Measurements from ENCODE around the gene DISP3.

DNA sequence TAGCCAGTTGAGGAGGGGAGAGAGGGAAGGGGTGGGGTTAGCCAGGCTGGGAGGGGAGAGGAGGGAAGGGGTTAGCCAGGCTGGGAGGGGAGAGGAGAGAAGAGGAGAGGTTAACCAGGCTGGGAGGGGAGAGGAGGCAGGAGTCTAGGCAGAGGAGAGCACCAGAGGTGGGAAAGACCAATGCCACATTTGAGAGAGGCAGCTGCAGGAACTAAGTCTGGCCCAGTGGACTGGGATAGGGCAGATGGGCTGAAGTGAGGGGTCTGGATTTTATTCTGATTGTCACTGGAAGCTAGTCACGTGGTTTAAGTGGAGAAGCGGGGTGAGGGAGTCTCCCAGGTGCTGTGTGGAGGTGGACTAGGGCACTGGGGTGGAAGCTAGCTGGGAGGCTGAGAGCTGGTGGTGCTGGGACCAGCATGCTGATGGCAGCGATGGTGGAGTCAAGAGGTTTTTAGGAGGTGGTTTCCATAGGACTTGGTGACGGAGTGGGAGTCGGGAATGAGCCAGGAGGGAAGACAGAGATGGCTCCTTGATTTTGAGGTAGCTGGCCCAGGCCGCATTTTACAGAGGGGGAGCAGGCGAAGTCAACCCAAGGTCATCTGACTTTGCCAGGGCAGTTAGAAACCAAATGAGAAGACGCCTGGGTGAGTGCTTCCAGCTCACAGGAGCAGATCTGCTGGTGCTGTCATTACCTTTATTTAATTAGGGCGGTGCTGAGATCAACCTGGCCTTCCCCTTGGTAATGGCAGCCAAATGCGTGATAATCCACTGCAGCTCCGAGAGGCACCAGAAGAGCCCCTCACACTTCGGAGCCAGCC, 42.8 kb downstream of the DISP3 start:
- TF ChIP-seq, protein P1, sequence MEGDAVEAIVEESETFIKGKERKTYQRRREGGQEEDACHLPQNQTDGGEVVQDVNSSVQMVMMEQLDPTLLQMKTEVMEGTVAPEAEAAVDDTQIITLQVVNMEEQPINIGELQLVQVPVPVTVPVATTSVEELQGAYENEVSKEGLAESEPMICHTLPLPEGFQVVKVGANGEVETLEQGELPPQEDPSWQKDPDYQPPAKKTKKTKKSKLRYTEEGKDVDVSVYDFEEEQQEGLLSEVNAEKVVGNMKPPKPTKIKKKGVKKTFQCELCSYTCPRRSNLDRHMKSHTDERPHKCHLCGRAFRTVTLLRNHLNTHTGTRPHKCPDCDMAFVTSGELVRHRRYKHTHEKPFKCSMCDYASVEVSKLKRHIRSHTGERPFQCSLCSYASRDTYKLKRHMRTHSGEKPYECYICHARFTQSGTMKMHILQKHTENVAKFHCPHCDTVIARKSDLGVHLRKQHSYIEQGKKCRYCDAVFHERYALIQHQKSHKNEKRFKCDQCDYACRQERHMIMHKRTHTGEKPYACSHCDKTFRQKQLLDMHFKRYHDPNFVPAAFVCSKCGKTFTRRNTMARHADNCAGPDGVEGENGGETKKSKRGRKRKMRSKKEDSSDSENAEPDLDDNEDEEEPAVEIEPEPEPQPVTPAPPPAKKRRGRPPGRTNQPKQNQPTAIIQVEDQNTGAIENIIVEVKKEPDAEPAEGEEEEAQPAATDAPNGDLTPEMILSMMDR (IDR thresholded peaks at IDR 0.05) = no peak
- no peak for TF ChIP-seq POLR2A (IDR thresholded peaks at IDR 0.05)
